Mammary epithelial cell (primary cell): ENCODE results near the gene PPP5C.

Experiments used
- CTCF ChIP-seq, 2 donors: IDR thresholded peaks in 1 of 2; conservative IDR thresholded peaks in 1 of 2; 2 replicates each; pipeline ENCODE4 v1.5.1; 2011 to 2012; ENCODE audit warnings: inconsistent platforms in 2 of 2, low read length in 2 of 2, mild to moderate bottlenecking in 2 of 2, control low read depth in 1 of 2, low read depth in 1 of 2; ENCODE audit not compliant: insufficient read depth in 1 of 2; ENCODE audit errors: extremely low read depth in 1 of 2
- EZH2 ChIP-seq: IDR thresholded peaks from 2 replicates; pipeline ENCODE4 v1.6.1; 2012; ENCODE audit warnings: low read length, inconsistent platforms, borderline replicate concordance

GRCh38 chr19:46345157-46345556 is 1.7 kb upstream of the PPP5C start:
- no peak for TF ChIP-seq CTCF (conservative IDR thresholded peaks at IDR 0.05 in 1 of 2, IDR thresholded peaks at IDR 0.05 in 1 of 2; ENCODE audit: extremely low read depth in 1 of 2, insufficient read depth in 1 of 2, low read depth in 1 of 2, low read length in 2 of 2)
- no peak for TF ChIP-seq EZH2
